LNCAP (cell line): ENCODE measurements around the gene SLC25A5.

ENCODE experiments used
- CTCF ChIP-seq: fragments of 450-650 bp; IDR thresholded peaks from 2 replicates; pipeline ENCODE4 v1.5.1; 2017; ENCODE audit warnings: mild to moderate bottlenecking

The SLC25A5 gene

GRCh38 chrX:119467842-119468550 lies at the start of gene SLC25A5:
Gene SLC25A5, plus strand, starts transcription at chrX:119468444. Its CDS starts 72 bp downstream, at chrX:119468516.
- no peak for TF ChIP-seq CTCF

GRCh38 chrX:119419146-119419545 lies 49.1 kb upstream of the SLC25A5 start:
- TF ChIP-seq CTCF: no peak

- TF ChIP-seq CTCF: no peak
Observed at GRCh38 chrX:119419898-119420297, 48.3 kb upstream of the SLC25A5 start.

GRCh38 chrX:119421016-119421705 lies 47.1 kb upstream of the SLC25A5 start:
- no peak for TF ChIP-seq CTCF

- no peak for TF ChIP-seq CTCF
Observed at GRCh38 chrX:119423631-119424030, 44.6 kb upstream of the SLC25A5 start.

GRCh38 chrX:119424999-119425398 lies 43.2 kb upstream of the SLC25A5 start:
- no peak for TF ChIP-seq CTCF

- no peak for TF ChIP-seq CTCF
Observed at GRCh38 chrX:119427024-119427794, 41.0 kb upstream of the SLC25A5 start.
